Activated gamma-delta T cell treated with Interleukin-2 at 50 U/mL for 16 hours (primary cell): ENCODE results near the gene BORCS6.

Experiments
- DNase-seq: peaks from one replicate; pipeline ENCODE4 v3.0.0-alpha.2; 2020

BORCS6 gene

DNA sequence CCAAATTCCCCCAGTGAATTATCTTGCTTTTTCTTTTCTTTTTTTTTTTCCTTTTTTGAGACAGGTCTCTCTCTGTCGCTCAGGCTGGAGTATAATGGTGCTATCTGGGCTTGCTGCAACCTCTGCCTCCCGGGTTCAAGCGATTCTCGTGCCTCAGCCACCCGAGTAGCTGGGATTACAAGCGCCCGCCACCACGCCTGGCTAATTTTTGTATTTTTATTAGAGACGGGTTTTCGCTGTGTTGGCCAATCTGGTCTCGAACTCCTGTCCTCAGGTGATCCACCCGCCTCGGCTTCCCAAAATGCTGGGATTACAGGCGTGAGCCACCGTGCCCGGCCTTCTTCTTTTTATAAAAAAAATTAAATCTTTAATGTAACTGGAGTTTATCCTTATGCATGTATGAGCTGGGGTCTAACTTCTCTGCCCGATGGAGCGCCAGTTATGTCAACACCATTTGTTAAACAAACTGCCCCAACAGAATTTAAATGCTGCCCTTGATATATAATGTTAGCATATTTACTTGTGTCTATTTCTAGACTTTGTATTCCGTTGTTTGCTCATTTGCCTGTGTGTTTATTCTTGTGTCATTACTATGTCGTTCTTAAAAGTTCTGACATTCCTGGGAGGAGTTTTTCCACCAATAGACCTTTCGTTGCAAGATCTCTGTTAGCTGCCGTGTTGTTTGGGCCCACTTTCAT is 20.9 kb upstream of the BORCS6 start:
- no peak for DNase-seq

DNA sequence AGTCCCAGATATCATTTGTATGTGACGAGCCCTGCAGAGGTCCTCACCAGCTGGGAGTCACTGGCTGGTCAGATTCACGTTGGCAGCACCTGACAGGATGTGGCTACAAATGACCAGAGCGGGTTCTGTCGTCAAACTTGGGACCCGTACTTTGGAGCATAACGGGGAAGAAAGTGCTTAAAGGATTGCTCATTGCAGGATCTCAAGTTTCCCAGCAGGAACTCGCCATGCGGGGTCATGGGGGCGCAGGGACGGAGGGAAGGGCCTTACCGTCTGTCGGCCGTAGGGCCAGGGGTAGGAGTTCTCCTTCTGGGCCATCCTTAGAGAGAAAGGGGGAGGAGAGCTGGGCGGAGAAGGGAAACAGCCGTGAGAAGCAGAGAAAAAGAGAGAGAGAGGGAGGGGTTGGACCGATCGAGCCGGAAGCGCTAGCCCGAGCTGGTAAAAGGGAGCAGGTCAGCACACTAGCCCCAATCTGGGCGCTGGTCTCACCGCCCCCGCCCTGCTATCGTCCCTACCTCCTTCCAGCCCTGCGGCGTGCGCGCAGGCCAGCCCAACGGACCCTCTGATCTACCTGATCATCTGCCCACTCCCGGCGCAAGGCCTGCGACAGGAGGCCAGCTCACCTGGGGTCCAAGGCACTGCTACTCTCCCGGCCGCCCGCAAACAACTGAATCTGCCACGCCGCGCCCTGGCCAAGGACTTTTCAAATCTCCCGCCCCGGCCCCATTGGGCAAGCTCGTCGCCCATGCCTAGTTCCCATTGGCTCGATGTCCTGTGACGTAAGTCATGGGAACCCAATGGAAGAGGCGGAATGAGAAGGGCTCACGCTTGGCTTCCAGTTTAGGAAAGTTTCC is 20.2 kb upstream of the BORCS6 start, which contains the start of gene AURKB:
Gene AURKB, minus strand, starts transcription at position 669 of the 854 bp plus-strand sequence. Its CDS starts 351 bp downstream, at position 318.
- DNase-seq: peak; percentile 91

GRCh38 chr17:8206536-8206935 is 16.6 kb upstream of the BORCS6 start:
- no peak for DNase-seq

- DNase-seq: no peak
Observed at GRCh38 chr17:8204761-8205555, 15.0 kb upstream of the BORCS6 start.

DNA sequence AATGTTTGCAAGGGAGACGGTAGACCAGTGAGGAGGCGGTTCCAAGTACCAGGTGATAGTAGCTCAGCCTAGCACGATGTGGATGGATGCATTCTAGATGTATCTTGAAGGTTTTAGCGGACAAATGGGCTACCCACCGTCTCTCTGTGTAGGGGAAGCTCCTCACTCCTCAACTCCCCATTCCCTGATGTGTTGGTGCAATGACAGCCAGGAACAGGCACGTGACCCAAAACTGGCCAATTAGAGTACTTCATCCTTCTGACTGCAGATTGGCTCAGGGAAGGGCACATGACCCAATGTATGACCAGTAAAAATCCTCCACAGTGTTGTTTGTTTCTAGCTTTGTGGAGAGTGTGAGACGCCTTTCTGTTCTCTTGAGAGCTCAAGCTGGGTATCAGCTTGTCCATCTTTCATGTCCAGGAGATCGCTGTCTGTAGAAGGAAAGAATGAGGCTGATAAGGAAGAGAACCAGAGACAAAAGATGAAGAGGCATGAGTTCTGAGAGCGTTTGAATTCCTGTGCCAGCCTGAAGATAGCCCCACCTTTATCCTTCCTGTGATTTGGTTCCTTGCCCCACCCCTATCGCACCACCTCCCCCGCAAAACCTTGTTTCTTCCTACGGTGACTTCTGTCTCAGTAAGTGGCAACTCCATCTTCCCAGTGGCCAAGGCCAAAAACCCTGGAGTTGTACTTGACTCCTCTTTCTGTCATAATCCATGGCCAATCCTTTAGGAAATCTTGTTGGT is 2.3 kb upstream of the BORCS6 start:
- peak; percentile 38 for DNase-seq

DNA sequence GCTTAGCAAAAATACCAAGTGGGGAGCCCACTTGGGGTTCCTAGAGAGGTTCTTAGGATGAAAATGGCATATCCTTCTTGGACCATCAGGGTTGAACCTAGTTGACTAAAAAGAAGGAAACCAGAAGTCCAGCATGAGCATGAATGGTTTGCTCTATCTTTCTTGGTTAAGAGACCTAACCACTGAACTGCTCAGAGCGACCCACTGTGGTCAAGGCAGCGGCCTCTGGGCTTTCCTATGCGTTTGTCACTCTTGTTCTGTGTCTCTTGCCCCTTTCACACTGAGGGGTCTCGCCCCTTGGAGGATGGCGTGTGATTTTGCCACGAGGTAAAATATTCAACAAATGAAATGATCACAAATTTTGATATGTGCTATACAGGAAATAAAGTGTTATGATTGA is 526 bp upstream of the BORCS6 start:
- DNase-seq: no peak

GRCh38 chr17:8189041-8189710 is 804 bp downstream of the BORCS6 start:
- DNase-seq: peak; percentile 25

- no peak for DNase-seq
Observed at GRCh38 chr17:8188263-8188839, 1.6 kb downstream of the BORCS6 start.

- DNase-seq: peak; percentile 80
Observed at GRCh38 chr17:8187517-8188262, 2.3 kb downstream of the BORCS6 start.

GRCh38 chr17:8186787-8187516 is 3.0 kb downstream of the BORCS6 start:
- DNase-seq: peak; percentile 85

DNA sequence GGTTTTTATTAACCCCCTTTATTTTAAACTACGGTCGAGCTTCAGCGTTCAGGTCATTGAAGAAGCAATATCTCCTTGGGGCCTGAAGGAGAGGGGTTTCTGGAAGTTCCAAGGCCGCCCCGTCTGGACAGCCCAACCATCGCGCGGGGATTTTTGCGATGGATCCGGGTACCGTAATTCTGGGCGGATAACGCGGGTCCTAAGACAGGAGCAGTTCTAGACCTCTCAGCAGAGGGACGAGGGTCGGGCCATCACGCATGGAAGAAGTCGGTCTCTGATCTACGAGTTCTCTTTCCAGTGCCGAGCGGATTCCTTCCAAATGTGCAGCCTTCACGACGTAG is 3.6 kb downstream of the BORCS6 start:
- DNase-seq: no peak

DNA sequence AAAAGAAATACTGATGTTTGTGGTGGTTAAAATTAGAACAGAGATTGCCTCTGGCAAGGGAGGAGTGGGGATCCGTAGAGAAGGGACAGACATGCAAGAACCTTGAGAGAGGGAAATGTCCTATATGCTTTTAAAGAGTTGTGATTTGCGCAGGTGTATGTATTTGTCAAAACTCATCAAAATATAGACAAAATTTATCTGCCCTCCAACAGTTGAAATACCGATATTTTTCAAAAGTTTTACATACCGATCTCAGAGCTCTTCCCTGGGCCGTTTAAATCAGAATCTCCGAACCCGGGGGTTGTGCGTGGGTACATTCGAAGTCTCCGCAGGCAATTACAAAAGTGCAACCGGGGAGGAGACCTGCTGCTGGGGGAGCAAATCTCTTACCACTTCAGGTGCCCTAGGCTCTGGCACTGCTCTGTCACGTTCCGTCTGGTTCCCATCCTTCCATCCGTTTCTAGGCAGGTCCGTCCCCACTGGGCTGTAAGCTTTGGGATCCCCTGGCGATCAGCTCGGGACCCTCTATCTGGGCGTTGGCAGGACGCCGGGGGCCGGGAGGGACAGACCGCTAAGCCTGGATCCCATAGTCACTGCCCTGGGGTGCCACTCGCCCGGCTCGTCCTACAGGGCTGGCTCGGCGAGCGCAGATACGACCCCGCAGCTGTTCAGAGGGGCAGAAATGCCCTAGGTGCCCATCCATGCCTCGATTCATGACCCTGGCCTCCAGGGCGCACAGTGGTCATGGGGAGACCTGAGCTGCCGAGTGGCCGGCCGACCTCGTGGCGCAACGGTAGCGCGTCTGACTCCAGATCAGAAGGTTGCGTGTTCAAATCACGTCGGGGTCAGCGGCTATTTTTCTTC is 4.2 kb downstream of the BORCS6 start:
- peak; percentile 91 for DNase-seq

- DNase-seq: no peak
Observed at GRCh38 chr17:8176998-8177731, 12.8 kb downstream of the BORCS6 start.

DNA sequence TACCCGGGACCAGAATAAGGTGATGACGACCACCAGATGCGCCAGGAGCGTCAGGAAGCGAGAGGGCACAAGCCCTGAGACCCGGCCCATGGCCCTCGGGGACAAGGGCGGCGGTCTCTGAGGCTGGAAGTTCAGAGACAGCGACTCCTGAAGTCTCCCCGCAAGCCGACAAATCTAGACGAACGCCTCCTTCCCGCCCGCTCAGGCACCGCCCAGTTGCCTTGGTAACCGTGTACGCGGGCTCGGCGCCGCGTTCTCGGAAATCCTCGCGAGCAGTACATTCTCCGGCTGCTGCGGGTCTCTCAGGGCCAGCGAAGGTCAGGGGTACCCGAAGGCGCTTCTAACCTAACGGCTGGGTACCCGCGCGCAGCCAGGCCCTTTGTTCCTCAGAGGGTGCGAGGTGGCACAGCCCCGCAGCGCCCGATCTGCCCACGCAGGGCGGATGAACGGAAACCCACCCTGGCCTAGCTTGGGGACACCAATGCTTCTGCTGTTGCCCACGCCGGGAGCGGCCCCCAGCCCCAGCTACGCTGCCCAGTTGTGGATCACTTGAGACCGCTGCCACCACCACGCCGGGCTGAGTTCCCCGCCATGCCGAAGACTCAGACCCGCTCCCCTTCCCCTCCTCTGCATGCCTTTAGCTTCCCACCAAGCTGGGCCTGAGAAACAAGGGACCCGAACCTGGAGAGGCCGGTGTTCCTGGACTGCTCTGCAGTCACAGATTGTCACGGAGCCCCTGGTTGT is 13.6 kb downstream of the BORCS6 start, which contains the start of gene TMEM107:
Gene TMEM107, minus strand, starts transcription at position 184 of the 744 bp plus-strand sequence. Its CDS starts 94 bp downstream, at position 90.
- DNase-seq: peak; percentile 82

DNA sequence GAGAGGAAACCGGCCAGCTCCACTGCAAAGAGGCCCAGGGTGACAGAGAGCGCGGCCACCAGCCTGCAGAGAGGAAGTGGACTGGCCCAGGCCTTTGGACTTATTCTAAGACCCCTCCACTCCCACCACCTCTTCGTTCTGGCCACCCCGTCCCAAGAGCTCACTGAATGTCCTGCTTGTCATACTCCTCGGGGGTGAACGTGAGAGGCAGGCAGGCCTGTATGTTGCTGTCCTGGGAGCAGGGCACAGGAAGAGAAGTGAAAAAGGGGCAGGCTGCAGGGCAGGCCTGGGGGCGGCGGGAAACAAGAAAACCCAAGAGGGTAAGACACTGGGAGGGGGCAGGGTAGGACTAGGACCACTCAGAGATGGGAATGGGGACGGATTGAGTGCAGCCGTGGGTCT is 14.2 kb downstream of the BORCS6 start:
- DNase-seq: no peak

GRCh38 chr17:8173871-8174322 is 16.1 kb downstream of the BORCS6 start:
- DNase-seq: no peak
